ENCODE results near the gene TSTD1.

The TSTD1 gene, protein sequence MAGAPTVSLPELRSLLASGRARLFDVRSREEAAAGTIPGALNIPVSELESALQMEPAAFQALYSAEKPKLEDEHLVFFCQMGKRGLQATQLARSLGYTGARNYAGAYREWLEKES

DNA sequence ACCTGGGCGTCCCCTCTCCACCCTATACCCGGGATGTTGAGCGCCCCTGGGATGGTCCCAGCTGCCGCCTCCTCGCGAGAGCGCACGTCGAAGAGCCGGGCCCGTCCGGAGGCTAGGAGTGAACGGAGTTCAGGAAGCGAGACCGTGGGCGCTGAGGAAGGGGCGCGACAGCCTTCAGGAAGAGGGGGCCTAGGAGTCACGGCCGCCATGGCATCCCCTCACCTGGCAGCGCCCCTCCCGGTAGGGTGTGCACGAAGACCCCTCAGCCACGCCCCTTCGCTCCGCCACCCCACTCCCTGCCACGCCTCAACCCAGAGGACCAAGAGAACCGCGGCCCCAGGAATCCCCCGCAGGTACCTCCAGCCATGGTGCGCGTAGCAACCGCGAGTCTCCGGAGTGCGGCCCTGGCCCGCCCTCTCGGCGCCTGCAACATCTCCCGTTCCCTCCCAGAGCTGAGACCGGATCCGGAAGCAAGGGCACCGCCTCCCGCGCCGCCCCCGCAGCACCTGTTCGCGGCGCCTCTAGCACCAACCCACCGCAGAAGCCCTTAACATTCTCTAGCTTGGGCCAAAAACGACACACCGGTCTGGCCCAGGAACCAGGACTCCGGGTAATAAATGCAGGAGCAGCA lies at the start of gene TSTD1:
TSS of gene TSTD1 (minus strand) at position 442 of the 631 bp plus-strand sequence. CDS start at position 367, 75 bp downstream.
- DNase-seq, result no peak

DNA sequence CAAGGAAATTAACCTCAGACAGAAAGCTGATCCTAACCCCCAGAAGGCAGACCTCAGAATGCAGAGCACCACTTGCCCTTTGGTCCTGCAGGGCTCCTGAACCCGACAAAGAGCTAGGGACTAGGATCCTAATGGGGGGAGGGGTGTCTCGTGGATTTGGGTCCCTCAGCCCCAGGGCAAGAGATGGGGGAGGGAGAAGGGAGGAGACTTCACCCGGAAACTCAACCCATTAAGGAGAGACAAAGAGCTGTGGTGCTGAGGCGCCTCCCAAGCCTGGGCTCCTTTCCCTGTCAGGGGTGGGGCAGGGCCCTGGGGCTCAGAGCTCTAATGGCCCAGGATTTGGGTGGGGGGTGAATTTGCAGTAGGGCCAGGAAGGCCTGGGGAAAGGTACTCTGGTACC lies 47.7 kb upstream of the TSTD1 start:
- DNase-seq, result no peak

GRCh38 chr1:161085165-161085564 lies 46.4 kb upstream of the TSTD1 start:
- DNase-seq, result no peak

DNA sequence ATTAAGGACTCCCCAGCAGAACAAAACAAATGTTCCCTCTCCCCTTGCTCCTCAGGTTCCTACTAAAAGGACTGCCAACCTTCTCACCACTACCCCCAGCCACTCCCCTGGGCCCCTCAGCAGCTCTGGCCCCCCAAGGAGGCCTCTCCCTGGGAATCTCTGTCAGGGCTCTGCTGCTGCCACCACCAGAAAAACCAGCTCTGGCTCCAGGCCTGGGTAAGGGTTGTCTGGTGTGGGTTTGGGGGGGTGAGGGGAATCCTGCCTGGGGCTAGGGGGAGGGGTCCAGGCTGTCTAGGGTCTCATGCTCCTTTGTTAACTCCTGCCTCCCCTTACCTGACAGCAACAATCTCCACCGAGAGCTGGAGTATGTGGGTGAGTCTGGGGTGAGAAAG lies 45.8 kb upstream of the TSTD1 start:
- no peak for DNase-seq

DNA sequence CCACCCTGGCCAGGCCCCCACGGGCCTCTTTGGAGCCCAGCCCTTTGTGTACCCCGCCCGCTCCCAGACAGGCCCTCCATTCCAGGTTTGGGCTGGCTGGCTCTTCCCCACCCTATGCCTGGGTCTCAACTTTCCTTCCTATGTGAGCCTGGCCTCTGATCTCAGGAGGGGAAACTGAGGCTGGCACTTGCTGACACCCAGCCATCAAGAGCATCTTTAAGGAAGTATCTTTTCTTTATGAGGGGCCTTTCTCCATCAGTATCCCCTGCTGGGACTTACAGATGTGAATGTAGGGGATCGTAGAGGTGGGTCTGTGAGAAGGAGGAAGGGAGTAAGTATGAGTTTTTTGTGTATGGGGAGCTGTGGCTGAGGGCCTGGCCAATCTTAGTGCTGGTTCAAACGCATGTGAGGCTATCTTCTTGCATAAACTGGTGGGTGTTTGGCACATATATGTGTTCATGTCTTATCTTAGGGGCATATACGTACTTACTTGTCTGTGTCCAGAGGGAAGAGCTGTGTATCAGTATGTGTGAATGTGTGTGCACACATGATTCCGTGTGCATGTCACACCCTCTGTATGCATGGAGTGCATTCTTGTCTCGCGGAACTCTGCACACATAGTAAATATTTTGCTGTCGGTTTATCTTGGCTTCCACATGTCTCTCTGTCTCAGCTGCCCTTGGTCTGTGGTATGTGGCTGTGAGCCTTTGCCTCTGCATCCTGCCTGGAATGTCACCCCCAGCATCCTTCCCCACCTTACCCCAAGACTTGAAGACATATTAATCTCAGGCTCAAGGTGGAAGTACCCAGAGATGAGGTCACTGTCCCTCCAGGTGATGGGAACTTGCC lies 45.2 kb upstream of the TSTD1 start:
- DNase-seq, result no peak

DNA sequence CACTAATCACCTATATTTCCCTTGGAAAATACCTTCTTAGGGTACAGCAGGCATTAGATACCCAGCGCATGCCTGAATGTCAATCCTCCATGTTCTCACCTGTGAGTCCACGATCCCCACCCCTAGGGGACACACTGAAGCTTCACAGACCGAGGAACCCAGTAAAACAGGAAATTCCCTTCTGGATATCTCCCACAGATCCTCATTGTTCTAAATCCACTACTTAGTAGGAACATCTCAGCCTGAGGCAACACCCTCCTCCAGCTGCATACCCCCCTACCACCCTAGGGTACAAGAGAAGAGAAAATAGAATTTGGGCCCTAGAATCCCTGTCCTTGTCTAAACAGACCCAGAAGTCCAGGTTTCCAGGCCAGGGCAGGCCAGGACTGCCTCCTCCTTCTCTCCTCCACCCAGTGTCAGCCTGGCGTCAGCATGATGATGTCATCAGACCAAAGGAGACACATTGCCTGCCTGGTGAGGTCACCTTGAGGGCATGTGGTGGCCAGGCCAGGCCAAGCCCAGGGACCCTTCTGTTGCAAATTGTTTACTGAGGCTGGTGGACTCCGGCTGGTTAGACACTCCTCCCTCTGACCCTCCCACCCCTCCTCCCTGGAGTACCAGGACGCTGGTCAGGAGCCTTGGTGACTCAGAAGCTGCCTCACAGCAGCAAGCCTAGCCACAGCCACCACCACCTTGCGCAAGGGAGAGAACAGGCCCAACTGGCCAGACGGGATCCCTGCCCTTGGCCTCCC lies 44.4 kb upstream of the TSTD1 start:
- no peak for DNase-seq

GRCh38 chr1:161082483-161082882 lies 43.7 kb upstream of the TSTD1 start:
- no peak for DNase-seq

DNA sequence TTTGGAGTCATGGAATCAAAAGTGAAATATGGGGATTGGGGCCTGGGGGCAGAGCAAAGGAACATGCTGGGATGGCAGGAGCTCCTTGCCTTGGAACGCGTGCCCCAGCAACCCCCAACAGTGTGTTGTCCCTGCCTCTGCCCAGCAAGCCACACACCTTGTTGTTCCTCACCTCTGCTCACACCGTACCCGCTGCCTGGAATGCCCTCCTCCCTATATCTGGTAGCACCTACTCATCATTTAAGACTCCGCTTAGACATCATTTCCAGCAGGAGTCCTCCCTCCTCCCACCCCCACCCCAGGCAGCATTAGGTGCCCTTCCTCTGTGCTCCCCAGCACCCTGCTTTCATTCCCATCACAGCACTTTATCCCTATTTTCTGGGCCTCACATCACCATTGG lies 42.8 kb upstream of the TSTD1 start:
- no peak for DNase-seq

DNA sequence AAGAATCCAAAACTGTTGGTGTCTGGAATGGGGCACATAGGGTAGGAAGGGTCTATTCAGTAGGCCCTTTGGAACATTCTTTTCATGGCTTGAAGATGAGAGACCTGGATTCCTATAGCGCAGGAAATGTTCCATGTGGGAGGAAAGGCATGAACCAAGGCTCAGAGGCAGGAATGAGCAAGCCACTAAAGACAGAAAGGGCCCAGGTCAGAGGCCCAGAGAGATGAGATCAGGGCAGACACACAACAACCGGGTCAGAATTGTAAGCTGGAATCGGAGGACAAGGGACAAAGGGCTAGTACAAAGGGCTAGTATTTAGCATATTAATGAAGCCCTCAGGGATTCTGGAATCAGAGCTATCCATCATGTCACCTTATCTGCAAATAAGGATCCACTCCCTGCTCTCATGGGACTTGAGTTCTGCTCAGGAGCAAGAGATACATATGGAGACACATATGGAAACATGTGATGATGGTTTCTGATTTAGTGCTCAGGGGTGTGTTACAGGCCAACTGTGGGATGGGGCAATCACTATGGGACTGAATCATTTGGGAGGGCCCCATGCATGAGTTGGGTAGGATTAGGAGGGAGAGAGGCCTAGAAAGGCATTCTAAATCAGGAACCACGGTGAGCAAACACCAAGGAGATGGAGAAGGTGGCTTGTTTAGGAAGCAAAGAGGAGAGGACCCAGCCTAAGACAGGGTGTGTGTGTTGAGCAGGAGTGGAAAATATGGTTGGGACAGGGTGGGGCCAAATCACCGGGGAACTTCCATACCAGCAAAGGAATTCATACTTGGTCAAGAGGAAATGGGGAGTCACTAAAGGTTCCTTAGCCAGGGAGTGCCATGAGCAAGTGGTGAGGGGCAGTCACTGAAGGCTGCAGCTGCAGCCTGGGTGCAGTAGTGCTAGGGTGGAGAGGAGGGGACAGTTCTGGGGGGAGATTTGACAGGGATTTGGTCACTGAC lies 42.0 kb upstream of the TSTD1 start:
- no peak for DNase-seq

- no peak for DNase-seq
Measured at GRCh38 chr1:161079436-161080110, 40.8 kb upstream of the TSTD1 start.

- DNase-seq, result no peak
Measured at GRCh38 chr1:161077426-161077825, 38.7 kb upstream of the TSTD1 start.

DNA sequence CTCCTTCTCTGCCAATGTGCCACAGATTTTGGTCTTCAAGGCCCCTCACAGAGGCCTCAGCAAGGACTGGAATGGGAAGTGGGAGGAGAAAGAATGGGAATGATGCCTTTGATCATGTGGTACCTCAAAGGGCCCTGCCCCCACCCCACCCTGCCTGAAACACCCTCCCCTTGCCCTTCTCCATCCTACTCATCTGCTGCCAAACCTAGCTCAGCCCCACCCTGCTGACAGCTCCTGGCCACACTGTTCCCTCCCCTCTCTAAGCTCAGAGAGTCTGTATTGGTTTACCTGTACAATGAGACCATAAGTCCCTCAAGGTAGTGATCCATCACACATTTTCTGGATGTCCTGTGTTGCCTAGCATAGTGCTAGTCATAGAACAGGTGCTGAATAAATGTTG lies 37.6 kb upstream of the TSTD1 start:
- DNase-seq, result no peak

- no peak for DNase-seq
Measured at GRCh38 chr1:161074676-161075368, 36.1 kb upstream of the TSTD1 start.

DNA sequence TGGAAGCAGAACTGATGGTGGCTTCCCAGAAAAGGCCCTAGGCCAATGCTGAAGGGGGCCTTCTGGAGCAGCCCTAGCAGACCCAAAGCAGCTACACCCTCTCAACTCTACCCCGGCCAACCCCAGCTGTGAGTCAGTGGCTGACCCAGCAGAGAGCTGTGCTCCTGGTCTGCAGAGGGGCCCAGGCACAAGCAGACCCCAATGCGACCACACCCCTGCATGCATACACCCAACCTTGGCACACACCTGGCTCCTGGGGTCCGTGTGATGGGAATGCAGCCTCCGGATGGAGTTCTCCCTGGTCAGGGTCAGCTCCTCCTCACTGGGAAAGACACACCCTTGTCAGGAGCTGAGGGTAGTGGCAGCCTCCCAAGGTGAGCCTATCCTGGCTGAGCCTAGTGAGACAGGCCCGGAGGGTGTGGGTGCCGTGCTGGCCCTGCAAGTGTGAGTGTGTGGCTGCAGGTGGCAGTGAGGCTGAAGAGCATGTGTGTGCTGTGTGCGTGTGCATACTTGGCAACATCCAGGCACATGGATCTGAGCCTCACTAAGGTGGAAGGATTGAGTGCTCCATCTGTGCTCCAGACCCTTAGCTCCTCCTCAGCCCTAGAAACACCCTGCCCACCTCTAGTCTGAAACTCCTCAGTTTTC lies 34.8 kb upstream of the TSTD1 start:
- DNase-seq, result no peak

- DNase-seq, result no peak
Measured at GRCh38 chr1:161072751-161073449, 34.1 kb upstream of the TSTD1 start.

DNA sequence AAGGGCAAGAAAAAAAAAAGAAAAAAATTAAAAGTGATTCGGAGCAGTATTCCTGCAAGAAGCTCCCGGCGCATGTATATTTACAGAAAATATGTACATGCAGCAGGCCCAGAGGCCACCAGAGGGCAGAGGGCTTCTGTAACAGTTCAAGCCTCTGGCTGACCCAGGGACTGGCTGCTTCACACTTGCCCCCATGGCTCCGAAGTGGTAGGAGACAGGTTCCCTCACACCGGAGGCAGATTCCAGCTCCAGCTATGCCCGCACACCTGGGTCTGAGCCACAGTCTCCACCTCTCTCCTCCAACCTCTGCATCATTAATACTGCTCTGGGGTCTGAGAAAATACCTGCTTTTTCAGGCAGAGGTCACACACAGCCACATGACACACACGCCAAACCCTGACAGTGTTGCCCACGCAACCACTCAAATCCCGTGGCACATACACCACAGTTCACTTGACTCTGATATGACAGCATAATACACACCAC lies 33.2 kb upstream of the TSTD1 start:
- peak; percentile 27 for DNase-seq

DNA sequence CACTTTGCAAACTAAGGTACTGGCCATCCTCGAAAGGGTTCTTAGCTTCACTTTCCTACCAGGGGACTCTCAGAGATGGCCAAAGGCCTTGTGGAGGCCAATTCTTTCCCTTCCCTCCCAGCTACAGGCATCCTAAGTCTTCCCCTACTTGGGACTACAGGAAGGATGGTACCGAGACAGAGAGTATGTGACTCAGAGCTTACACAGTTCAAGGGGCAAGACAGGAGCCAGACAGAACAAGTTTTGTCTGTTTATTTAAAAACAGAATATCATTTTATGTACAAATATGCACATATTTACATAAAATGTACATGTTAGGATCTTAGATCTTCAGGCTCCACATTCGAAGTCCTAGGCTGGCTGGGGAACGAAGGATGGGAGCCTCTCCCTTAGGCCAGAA lies 32.0 kb upstream of the TSTD1 start:
- no peak for DNase-seq

DNA sequence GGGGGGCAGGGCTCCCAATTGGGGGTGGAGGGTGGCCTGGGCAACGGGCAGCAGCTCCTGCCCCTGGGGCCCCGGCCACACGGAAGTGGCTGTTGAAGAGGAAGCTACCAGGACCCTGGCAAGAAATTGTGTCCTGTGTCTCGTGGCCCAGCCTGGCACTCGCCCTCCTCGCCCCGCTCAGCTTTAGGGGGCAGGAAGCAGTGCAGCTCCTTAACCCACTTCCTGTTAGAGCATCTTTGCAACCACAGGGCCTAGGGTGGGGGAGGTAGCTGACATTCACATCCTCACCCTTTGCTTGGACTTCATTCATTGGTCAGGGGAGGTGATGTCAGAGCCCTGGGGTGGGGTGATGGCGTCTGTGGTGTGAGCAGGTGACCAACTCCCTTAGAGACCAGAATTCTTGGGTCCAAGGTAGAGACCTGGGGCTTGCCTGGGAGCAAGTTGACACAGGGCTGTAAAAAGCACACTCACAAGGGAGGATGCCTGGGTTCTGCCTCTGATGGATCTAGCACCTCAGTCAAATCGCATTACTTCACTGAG lies 31.0 kb upstream of the TSTD1 start, which contains the start of gene ARHGAP30:
TSS of gene ARHGAP30 (minus strand) at position 161 of the 540 bp plus-strand sequence. CDS start 267 bp downstream, outside the sequence.
- DNase-seq, result peak; percentile 92

- no peak for DNase-seq
Measured at GRCh38 chr1:161069241-161069640, 30.5 kb upstream of the TSTD1 start.
